ENCODE data around the gene DCHS2.
A peak's percentile ranks its signal among the peaks of the same experiment; 100 is the strongest.

Gene DCHS2

GRCh38 chr4:154349829-154350228 is 141.8 kb downstream of the DCHS2 start:
- Histone ChIP-seq H3K4me3 (ENCODE audit: low read depth, low read length) (no peak overlapping the region), H3K36me3 (ENCODE audit: control insufficient read depth, insufficient read depth, low read length) (no peaks in the 10 kb centered on the region), H3K9ac (ENCODE audit: low read depth, low read length) (no peak overlapping the region)

GRCh38 chr4:154348657-154349056 is 142.9 kb downstream of the DCHS2 start:
- no peaks in the 10 kb centered on the region for H3K4me1 ChIP-seq (ENCODE audit: control insufficient read depth, insufficient read depth, low read length)
- no peaks in the 10 kb centered on the region for H3K27me3 ChIP-seq (ENCODE audit: control insufficient read depth, insufficient read depth, low read length)
- H3K36me3 ChIP-seq (ENCODE audit: control insufficient read depth, insufficient read depth, low read length), result no peaks in the 10 kb centered on the region
- no peak overlapping the region for H3K9ac ChIP-seq (ENCODE audit: low read depth, low read length)
- no peak overlapping the region for H3K4me3 ChIP-seq (ENCODE audit: low read depth, low read length)
- no peaks in the 10 kb centered on the region for H3K9me3 ChIP-seq (ENCODE audit: control insufficient read depth, insufficient read depth, low read length)
- no peak overlapping the region for H3K27ac ChIP-seq (ENCODE audit: low read depth, low read length)

More at GRCh38 chr4:154349829-154350228, 141.8 kb downstream of the DCHS2 start:
- H3K27me3 ChIP-seq (ENCODE audit: control insufficient read depth, insufficient read depth, low read length), result no peaks in the 10 kb centered on the region
- no peaks in the 10 kb centered on the region for H3K4me1 ChIP-seq (ENCODE audit: control insufficient read depth, insufficient read depth, low read length)
- no peak overlapping the region for H3K27ac ChIP-seq (ENCODE audit: low read depth, low read length)
- no peaks in the 10 kb centered on the region for H3K9me3 ChIP-seq (ENCODE audit: control insufficient read depth, insufficient read depth, low read length)

GRCh38 chr4:154345359-154345758 is 146.2 kb downstream of the DCHS2 start:
- Histone ChIP-seq H3K4me1 (ENCODE audit: control insufficient read depth, insufficient read depth, low read length) (no peaks in the 10 kb centered on the region), H3K9ac (ENCODE audit: low read depth, low read length) (no peak overlapping the region), H3K27me3 (ENCODE audit: control insufficient read depth, insufficient read depth, low read length) (no peaks in the 10 kb centered on the region), H3K4me3 (ENCODE audit: low read depth, low read length) (no peak overlapping the region), H3K9me3 (ENCODE audit: control insufficient read depth, insufficient read depth, low read length) (no peaks in the 10 kb centered on the region), H3K36me3 (ENCODE audit: control insufficient read depth, insufficient read depth, low read length) (no peaks in the 10 kb centered on the region), H3K27ac (ENCODE audit: low read depth, low read length) (no peak overlapping the region)

- Histone ChIP-seq H3K4me1 (ENCODE audit: control insufficient read depth, insufficient read depth, low read length) (no peaks in the 10 kb centered on the region), H3K27me3 (ENCODE audit: control insufficient read depth, insufficient read depth, low read length) (no peaks in the 10 kb centered on the region), H3K9ac (ENCODE audit: low read depth, low read length) (no peak overlapping the region), H3K36me3 (ENCODE audit: control insufficient read depth, insufficient read depth, low read length) (no peaks in the 10 kb centered on the region), H3K4me3 (ENCODE audit: low read depth, low read length) (no peak overlapping the region), H3K9me3 (ENCODE audit: control insufficient read depth, insufficient read depth, low read length) (no peaks in the 10 kb centered on the region), H3K27ac (ENCODE audit: low read depth, low read length) (no peak overlapping the region)
Observed at GRCh38 chr4:154344686-154345085, 146.9 kb downstream of the DCHS2 start.

GRCh38 chr4:154343651-154344050 is 147.9 kb downstream of the DCHS2 start:
- H3K27ac ChIP-seq (ENCODE audit: low read depth, low read length), result no peak overlapping the region
- no peak overlapping the region for H3K4me3 ChIP-seq (ENCODE audit: low read depth, low read length)
- H3K36me3 ChIP-seq (ENCODE audit: control insufficient read depth, insufficient read depth, low read length), result no peaks in the 10 kb centered on the region
- H3K9ac ChIP-seq (ENCODE audit: low read depth, low read length), result no peak overlapping the region
- H3K4me1 ChIP-seq (ENCODE audit: control insufficient read depth, insufficient read depth, low read length), result no peaks in the 10 kb centered on the region
- no peaks in the 10 kb centered on the region for H3K9me3 ChIP-seq (ENCODE audit: control insufficient read depth, insufficient read depth, low read length)
- no peaks in the 10 kb centered on the region for H3K27me3 ChIP-seq (ENCODE audit: control insufficient read depth, insufficient read depth, low read length)

- no peak overlapping the region for H3K27ac ChIP-seq (ENCODE audit: low read depth, low read length)
- no peaks in the 10 kb centered on the region for H3K4me1 ChIP-seq (ENCODE audit: control insufficient read depth, insufficient read depth, low read length)
Observed at GRCh38 chr4:154341448-154341847, 150.2 kb downstream of the DCHS2 start.

GRCh38 chr4:154335588-154335987 is 156.0 kb downstream of the DCHS2 start:
- H3K27me3 ChIP-seq (ENCODE audit: control insufficient read depth, insufficient read depth, low read length), result peaks cover 31% of the 10 kb centered on the region
- H3K27ac ChIP-seq (ENCODE audit: low read depth, low read length), result no peak overlapping the region
- H3K36me3 ChIP-seq (ENCODE audit: control insufficient read depth, insufficient read depth, low read length), result no peaks in the 10 kb centered on the region
- no peaks in the 10 kb centered on the region for H3K9me3 ChIP-seq (ENCODE audit: control insufficient read depth, insufficient read depth, low read length)
- H3K4me1 ChIP-seq (ENCODE audit: control insufficient read depth, insufficient read depth, low read length), result no peaks in the 10 kb centered on the region
- no peak overlapping the region for H3K4me3 ChIP-seq (ENCODE audit: low read depth, low read length)
- no peak overlapping the region for H3K9ac ChIP-seq (ENCODE audit: low read depth, low read length)

More at GRCh38 chr4:154341448-154341847, 150.2 kb downstream of the DCHS2 start:
- Histone ChIP-seq H3K9ac (ENCODE audit: low read depth, low read length) (no peak overlapping the region), H3K27me3 (ENCODE audit: control insufficient read depth, insufficient read depth, low read length) (no peaks in the 10 kb centered on the region), H3K4me3 (ENCODE audit: low read depth, low read length) (no peak overlapping the region), H3K9me3 (ENCODE audit: control insufficient read depth, insufficient read depth, low read length) (no peaks in the 10 kb centered on the region), H3K36me3 (ENCODE audit: control insufficient read depth, insufficient read depth, low read length) (no peaks in the 10 kb centered on the region)

GRCh38 chr4:154332681-154333421 is 158.7 kb downstream of the DCHS2 start:
- H3K4me3 ChIP-seq (ENCODE audit: low read depth, low read length), result peak overlapping the region; percentile 61

GRCh38 chr4:154329939-154330338 is 161.7 kb downstream of the DCHS2 start:
- Histone ChIP-seq H3K27me3 (ENCODE audit: control insufficient read depth, insufficient read depth, low read length) (peaks cover 31% of the 10 kb centered on the region), H3K4me1 (ENCODE audit: control insufficient read depth, insufficient read depth, low read length) (no peaks in the 10 kb centered on the region), H3K36me3 (ENCODE audit: control insufficient read depth, insufficient read depth, low read length) (no peaks in the 10 kb centered on the region), H3K9me3 (ENCODE audit: control insufficient read depth, insufficient read depth, low read length) (no peaks in the 10 kb centered on the region), H3K27ac (ENCODE audit: low read depth, low read length) (no peak overlapping the region), H3K9ac (ENCODE audit: low read depth, low read length) (no peak overlapping the region), H3K4me3 (ENCODE audit: low read depth, low read length) (no peak overlapping the region)

More at GRCh38 chr4:154332681-154333421, 158.7 kb downstream of the DCHS2 start:
- Histone ChIP-seq H3K4me1 (ENCODE audit: control insufficient read depth, insufficient read depth, low read length) (no peaks in the 10 kb centered on the region), H3K9ac (ENCODE audit: low read depth, low read length) (no peak overlapping the region), H3K36me3 (ENCODE audit: control insufficient read depth, insufficient read depth, low read length) (no peaks in the 10 kb centered on the region), H3K27me3 (ENCODE audit: control insufficient read depth, insufficient read depth, low read length) (peaks cover 31% of the 10 kb centered on the region), H3K9me3 (ENCODE audit: control insufficient read depth, insufficient read depth, low read length) (no peaks in the 10 kb centered on the region), H3K27ac (ENCODE audit: low read depth, low read length) (no peak overlapping the region)

- H3K27me3 ChIP-seq (ENCODE audit: control insufficient read depth, insufficient read depth, low read length), result peaks cover 31% of the 10 kb centered on the region
- H3K36me3 ChIP-seq (ENCODE audit: control insufficient read depth, insufficient read depth, low read length), result no peaks in the 10 kb centered on the region
- H3K9ac ChIP-seq (ENCODE audit: low read depth, low read length), result no peak overlapping the region
- H3K4me1 ChIP-seq (ENCODE audit: control insufficient read depth, insufficient read depth, low read length), result no peaks in the 10 kb centered on the region
- H3K4me3 ChIP-seq (ENCODE audit: low read depth, low read length), result no peak overlapping the region
- no peak overlapping the region for H3K27ac ChIP-seq (ENCODE audit: low read depth, low read length)
- H3K9me3 ChIP-seq (ENCODE audit: control insufficient read depth, insufficient read depth, low read length), result no peaks in the 10 kb centered on the region
Observed at GRCh38 chr4:154329268-154329868, 162.2 kb downstream of the DCHS2 start.

- H3K36me3 ChIP-seq (ENCODE audit: control insufficient read depth, insufficient read depth, low read length), result no peaks in the 10 kb centered on the region
- H3K9me3 ChIP-seq (ENCODE audit: control insufficient read depth, insufficient read depth, low read length), result no peaks in the 10 kb centered on the region
- no peaks in the 10 kb centered on the region for H3K4me1 ChIP-seq (ENCODE audit: control insufficient read depth, insufficient read depth, low read length)
- H3K27ac ChIP-seq (ENCODE audit: low read depth, low read length), result no peak overlapping the region
- H3K9ac ChIP-seq (ENCODE audit: low read depth, low read length), result no peak overlapping the region
- peaks cover 20% of the 10 kb centered on the region for H3K27me3 ChIP-seq (ENCODE audit: control insufficient read depth, insufficient read depth, low read length)
- no peak overlapping the region for H3K4me3 ChIP-seq (ENCODE audit: low read depth, low read length)
Observed at GRCh38 chr4:154328030-154328429, 163.6 kb downstream of the DCHS2 start.
